Left forelimb (tissue), 1 donor: ENCODE measurements around the gene TUBB.
A peak's percentile ranks its signal among the peaks of the same experiment; 100 is the strongest.

Experiments
- DNase-seq: peaks from one replicate; pipeline ENCODE4 v3.0.0-alpha.2; 2018; ENCODE audit warnings: low spot score

Gene TUBB

GRCh38 chr6:30687659-30688431 is 32.3 kb upstream of the TUBB start:
- no peak for DNase-seq

- DNase-seq = no peak
Measured at GRCh38 chr6:30688569-30688968, 31.6 kb upstream of the TUBB start.

GRCh38 chr6:30689022-30689865 is 30.9 kb upstream of the TUBB start:
- no peak for DNase-seq

- DNase-seq = no peak
Measured at GRCh38 chr6:30689985-30690384, 30.2 kb upstream of the TUBB start.

GRCh38 chr6:30690403-30691207 is 29.5 kb upstream of the TUBB start, which contains the start of gene NRM:
NRM (minus strand) TSS chr6:30690984; CDS start chr6:30690974, 10 bp downstream.
- DNase-seq = peak; percentile 95

- no peak for DNase-seq
Measured at GRCh38 chr6:30691208-30691847, 28.8 kb upstream of the TUBB start.

- DNase-seq = no peak
Measured at GRCh38 chr6:30696432-30696831, 23.7 kb upstream of the TUBB start.

- DNase-seq = no peak
Measured at GRCh38 chr6:30700340-30700739, 19.8 kb upstream of the TUBB start.

- DNase-seq = no peak
Measured at GRCh38 chr6:30703011-30703410, 17.1 kb upstream of the TUBB start.

- DNase-seq = no peak
Measured at GRCh38 chr6:30703821-30704220, 16.3 kb upstream of the TUBB start.

- DNase-seq = no peak
Measured at GRCh38 chr6:30705620-30706019, 14.5 kb upstream of the TUBB start.

GRCh38 chr6:30707281-30707850 is 12.8 kb upstream of the TUBB start:
- DNase-seq = no peak

- DNase-seq = no peak
Measured at GRCh38 chr6:30709101-30709868, 10.9 kb upstream of the TUBB start.

- no peak for DNase-seq
Measured at GRCh38 chr6:30711758-30712380, 8.3 kb upstream of the TUBB start.

- no peak for DNase-seq
Measured at GRCh38 chr6:30712441-30712945, 7.7 kb upstream of the TUBB start.

- no peak for DNase-seq
Measured at GRCh38 chr6:30714263-30714662, 5.9 kb upstream of the TUBB start.

- DNase-seq = no peak
Measured at GRCh38 chr6:30716879-30717128, 3.3 kb upstream of the TUBB start.

- DNase-seq = peak; percentile 100
Measured at GRCh38 chr6:30717129-30717844, 2.9 kb upstream of the TUBB start, which contains the start of gene MDC1. MDC1 (minus strand) TSS chr6:30717281; CDS start chr6:30715175, 2,106 bp downstream.
